GM18499 (cell line): ENCODE data around the gene KCNJ9.
"Not testable (repeated sequence)": the region's sequence is repeated elsewhere in the genome, so short reads cannot be mapped to it uniquely, and the experiment has no call there.

Source experiments
- ATAC-seq: cut with Tn5 transposase; IDR thresholded peaks from one replicate; pipeline ENCODE4 v1.9.1; 2021; ENCODE audit warnings: moderate number of reproducible peaks; ENCODE audit not compliant: insufficient read depth, unreplicated experiment

KCNJ9 gene

DNA sequence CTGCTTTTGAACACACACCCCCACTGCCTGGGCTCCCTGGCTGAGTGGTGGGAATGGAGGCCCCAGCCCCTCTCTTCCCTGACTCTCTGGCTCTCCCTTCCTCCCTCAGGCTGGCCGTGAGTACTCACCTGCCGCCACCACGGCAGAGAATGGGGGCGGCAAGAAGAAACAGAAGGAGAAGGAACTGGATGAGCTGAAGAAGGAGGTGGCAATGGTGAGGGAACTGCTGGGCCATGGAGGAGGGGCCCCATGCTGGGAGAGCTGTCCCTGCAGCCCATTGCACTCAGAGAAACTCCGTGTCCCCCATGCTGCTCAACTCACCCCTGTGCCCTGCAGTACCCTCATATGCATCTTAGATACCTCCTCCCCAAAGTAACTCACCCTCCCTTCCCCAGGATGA, 39.5 kb downstream of the KCNJ9 start:
- no peak for ATAC-seq

- no peak for ATAC-seq
Observed at GRCh38 chr1:160121388-160121787, 40.0 kb downstream of the KCNJ9 start.

- ATAC-seq = no peak
Observed at GRCh38 chr1:160122978-160123495, 41.7 kb downstream of the KCNJ9 start.

DNA sequence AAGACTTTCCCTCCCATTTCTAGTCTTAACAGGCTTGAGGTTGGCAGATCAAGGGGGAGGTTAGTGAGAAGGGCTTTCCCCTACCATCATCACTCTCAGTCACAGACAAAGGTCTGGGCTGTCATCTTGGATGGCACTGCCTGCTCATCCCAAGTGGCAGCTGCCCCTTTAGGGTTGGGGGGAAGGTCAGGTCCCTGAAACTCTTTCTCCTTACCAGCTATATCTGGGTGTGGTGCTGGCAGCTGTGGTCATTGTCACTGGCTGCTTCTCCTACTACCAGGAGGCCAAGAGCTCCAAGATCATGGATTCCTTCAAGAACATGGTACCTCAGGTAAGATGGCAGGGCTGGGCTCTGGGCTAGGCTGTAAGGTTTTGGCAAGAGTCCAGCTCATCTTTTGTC, 42.4 kb downstream of the KCNJ9 start:
- no peak for ATAC-seq

GRCh38 chr1:160124705-160125478, 43.6 kb downstream of the KCNJ9 start:
- ATAC-seq = no peak

GRCh38 chr1:160125746-160126145, 44.4 kb downstream of the KCNJ9 start:
- no peak for ATAC-seq

- ATAC-seq = not testable (repeated sequence)
Observed at GRCh38 chr1:160126342-160126741, 45.0 kb downstream of the KCNJ9 start.

DNA sequence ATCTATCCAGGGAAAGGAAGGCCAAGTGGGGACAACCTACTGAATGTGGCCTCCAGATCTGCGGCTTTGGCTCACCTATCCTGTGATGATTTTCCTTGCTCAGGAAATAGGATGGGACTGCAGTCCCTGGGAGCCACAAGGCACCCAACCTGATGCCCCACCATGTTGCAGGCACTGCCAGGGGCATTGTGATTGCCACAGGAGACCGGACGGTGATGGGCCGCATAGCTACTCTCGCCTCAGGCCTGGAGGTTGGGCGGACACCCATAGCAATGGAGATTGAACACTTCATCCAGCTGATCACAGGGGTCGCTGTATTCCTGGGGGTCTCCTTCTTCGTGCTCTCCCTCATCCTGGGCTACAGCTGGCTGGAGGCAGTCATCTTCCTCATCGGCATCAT, 46.0 kb downstream of the KCNJ9 start:
- ATAC-seq = no peak

GRCh38 chr1:160127865-160128523, 46.7 kb downstream of the KCNJ9 start:
- ATAC-seq = no peak

DNA sequence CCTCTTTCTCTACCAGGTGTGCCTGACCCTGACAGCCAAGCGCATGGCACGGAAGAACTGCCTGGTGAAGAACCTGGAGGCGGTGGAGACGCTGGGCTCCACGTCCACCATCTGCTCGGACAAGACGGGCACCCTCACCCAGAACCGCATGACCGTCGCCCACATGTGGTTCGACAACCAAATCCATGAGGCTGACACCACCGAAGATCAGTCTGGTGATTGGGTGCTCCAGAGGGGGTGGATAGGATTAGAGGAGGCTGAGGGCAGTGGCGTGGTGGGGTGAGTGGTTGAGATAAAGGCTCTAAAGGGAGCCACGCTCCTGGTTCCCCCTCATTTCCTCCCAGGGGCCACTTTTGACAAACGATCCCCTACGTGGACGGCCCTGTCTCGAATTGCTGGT, 47.3 kb downstream of the KCNJ9 start:
- no peak for ATAC-seq

DNA sequence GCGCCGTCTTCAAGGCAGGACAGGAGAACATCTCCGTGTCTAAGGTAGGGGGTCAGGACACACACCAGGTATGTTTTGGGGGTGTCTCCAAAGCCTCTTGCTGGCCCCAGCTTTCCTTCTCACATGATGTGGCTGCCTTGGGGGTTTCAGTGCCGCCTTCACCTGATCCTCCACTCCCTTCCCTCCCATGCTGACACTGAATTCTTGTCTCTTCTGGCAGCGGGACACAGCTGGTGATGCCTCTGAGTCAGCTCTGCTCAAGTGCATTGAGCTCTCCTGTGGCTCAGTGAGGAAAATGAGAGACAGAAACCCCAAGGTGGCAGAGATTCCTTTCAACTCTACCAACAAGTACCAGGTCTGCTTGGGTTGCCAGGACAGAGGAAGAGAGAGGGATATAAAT, 47.7 kb downstream of the KCNJ9 start:
- no peak for ATAC-seq

DNA sequence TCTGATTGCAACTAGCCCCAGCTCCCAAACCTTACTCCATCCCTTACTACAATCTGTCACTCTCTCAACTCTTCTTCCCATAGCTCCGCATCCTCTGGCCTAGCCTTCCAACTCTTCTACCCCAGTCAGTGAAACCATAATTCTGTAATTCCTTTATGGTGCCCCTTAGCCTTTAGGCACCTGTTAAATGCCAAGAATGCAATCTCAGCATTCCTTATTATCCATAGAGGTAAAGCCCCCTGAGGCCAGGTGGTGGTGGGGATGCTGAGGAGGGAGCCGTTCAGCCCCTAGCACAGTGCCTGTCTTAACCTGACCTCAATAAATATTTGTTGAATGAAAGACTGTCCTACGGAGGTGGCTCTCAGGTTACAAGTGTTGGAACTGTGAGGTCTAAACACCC, 48.2 kb downstream of the KCNJ9 start:
- no peak for ATAC-seq

GRCh38 chr1:160129966-160130365, 48.6 kb downstream of the KCNJ9 start:
- no peak for ATAC-seq

GRCh38 chr1:160130486-160130885, 49.1 kb downstream of the KCNJ9 start:
- ATAC-seq = no peak

- ATAC-seq = no peak
Observed at GRCh38 chr1:160130939-160131338, 49.6 kb downstream of the KCNJ9 start.

GRCh38 chr1:160131803-160132565, 50.6 kb downstream of the KCNJ9 start:
- ATAC-seq = no peak

DNA sequence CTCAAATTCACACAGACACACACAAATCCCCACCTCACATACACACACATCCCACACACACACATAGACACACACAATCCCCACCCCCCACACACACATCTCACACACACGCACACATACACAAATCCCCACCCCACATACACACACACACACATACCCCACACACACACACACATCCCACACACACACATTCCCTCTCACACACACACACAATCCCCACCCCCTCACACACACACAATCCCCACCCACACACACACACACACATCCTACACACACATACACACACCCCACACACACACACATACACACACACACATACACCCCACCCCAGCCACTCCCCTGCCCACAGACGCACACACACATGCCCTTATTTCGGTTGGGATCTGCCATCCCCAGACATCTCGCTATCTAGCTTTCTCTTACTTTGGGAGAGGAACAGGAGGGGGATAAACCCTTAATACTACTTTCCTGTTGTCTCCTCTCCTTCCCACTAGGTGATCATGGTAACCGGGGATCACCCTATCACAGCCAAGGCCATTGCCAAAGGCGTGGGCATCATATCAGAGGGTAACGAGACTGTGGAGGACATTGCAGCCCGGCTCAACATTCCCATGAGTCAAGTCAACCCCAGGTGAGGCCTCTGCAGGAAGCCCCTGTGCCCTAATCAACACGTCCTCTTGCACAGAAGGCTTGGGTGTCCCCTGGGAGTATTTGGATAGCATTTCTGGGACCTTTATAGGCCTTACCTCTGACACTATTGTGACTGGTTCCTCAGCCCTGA, 52.8 kb downstream of the KCNJ9 start:
- ATAC-seq = no peak

GRCh38 chr1:160134791-160135572, 53.6 kb downstream of the KCNJ9 start:
- no peak for ATAC-seq

- no peak for ATAC-seq
Observed at GRCh38 chr1:160136121-160136925, 55.0 kb downstream of the KCNJ9 start.
